Measurements from ENCODE around the gene TRRAP. TPM values are rescaled to one million over a fixed set of nuclear protein-coding genes. Genes with fewer than 3 reads are reported as not detected.
A peak's percentile ranks its signal among the peaks of the same experiment; 100 is the strongest.

The TRRAP gene
- total and polyA plus RNA-seq, 7 experiments from 2014 or later: 3.2 to 72.3 (median 63.6) TPM

DNA sequence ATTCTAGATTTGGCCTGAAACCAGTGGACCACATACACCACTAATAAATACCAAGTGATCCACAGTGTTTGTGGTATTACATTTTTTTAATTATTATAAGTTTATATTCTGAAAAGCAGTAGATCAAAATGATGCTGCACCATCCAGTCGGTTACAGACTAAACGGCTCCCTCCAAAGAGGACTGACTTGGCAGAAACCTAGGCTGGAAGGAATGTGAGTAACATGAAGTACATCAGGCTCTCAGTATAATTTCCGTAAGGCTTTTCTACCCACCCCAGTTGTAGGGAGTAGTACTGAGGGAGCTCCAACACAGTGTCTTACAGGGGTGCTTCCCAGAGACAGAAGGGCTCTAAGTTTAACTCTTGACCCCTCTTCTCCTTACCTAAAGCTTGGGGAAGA, 119.5 kb downstream of the TRRAP start:
- POLR2A ChIA-PET: no interaction called here
- peaks cover 0 to 90% (median 18%) of the 10 kb centered on the region in 3 experiments for H3K36me3 ChIP-seq (ENCODE audit: control insufficient read depth in 2 of 3, insufficient read depth in 3 of 3, low read length in 3 of 3)
- CTCF ChIA-PET: no interaction called here
- ATAC-seq: no peak
- Mint-ChIP-seq H3K4me3 (no peak overlapping the region), H3K27me3 (no peaks in the 10 kb centered on the region), H3K27ac (no peak overlapping the region), H3K9me3 (no peaks in the 10 kb centered on the region), H3K4me1 (peaks cover 0 to 7% (median 4%) of the 10 kb centered on the region in 7 donors), H3K36me3 (peaks cover 17 to 43% (median 19%) of the 10 kb centered on the region in 5 donors)
- no peaks in the 10 kb centered on the region for H3K4me1 ChIP-seq (ENCODE audit: control insufficient read depth in 2 of 2, insufficient read depth in 2 of 2, low read length in 2 of 2)
- no peaks in the 10 kb centered on the region for H3K27me3 ChIP-seq (ENCODE audit: control insufficient read depth in 2 of 2, insufficient read depth in 2 of 2, low read length in 2 of 2)
- no peak overlapping the region for H3K4me3 ChIP-seq (ENCODE audit: low read length)
- H3K27ac ChIP-seq (ENCODE audit: low read depth, low read length): no peak overlapping the region
- intact Hi-C loops (cut with micrococcal nuclease): no loop called here
- no peaks in the 10 kb centered on the region for H3K9me3 ChIP-seq (ENCODE audit: control insufficient read depth in 2 of 3, low read length in 3 of 3)
- no peak for DNase-seq

GRCh38 chr7:98998821-98999725, 120.7 kb downstream of the TRRAP start:
- Mint-ChIP-seq H3K36me3 (peaks cover 17 to 40% (median 19%) of the 10 kb centered on the region in 5 donors), H3K9me3 (no peaks in the 10 kb centered on the region), H3K27me3 (no peaks in the 10 kb centered on the region), H3K4me1 (peaks cover 0 to 7% (median 4%) of the 10 kb centered on the region in 7 donors), H3K27ac (peak overlapping the region in 3 of 9 donors; percentile 32 to 51 (median 43)), H3K4me3 (no peak overlapping the region)
- no peaks in the 10 kb centered on the region for H3K9me3 ChIP-seq (ENCODE audit: control insufficient read depth in 2 of 3, low read length in 3 of 3)
- no peak overlapping the region for H3K27ac ChIP-seq (ENCODE audit: low read depth, low read length)
- ChIA-PET CTCF (interaction anchor here (0.5 kb wide), 1 partner anchor 335 kb away, joined by 4 read pairs; no protein-coding TSS in a partner anchor), POLR2A (no interaction called here)
- no peak overlapping the region for H3K4me3 ChIP-seq (ENCODE audit: low read length)
- ATAC-seq (no peak), DNase-seq (no peak)
- intact Hi-C loops (cut with micrococcal nuclease): no loop called here
- no peaks in the 10 kb centered on the region for H3K4me1 ChIP-seq (ENCODE audit: control insufficient read depth in 2 of 2, insufficient read depth in 2 of 2, low read length in 2 of 2)
- no peaks in the 10 kb centered on the region for H3K27me3 ChIP-seq (ENCODE audit: control insufficient read depth in 2 of 2, insufficient read depth in 2 of 2, low read length in 2 of 2)
- peaks cover under 1 to 90% (median 10%) of the 10 kb centered on the region in 3 experiments for H3K36me3 ChIP-seq (ENCODE audit: control insufficient read depth in 2 of 3, insufficient read depth in 3 of 3, low read length in 3 of 3)

DNA sequence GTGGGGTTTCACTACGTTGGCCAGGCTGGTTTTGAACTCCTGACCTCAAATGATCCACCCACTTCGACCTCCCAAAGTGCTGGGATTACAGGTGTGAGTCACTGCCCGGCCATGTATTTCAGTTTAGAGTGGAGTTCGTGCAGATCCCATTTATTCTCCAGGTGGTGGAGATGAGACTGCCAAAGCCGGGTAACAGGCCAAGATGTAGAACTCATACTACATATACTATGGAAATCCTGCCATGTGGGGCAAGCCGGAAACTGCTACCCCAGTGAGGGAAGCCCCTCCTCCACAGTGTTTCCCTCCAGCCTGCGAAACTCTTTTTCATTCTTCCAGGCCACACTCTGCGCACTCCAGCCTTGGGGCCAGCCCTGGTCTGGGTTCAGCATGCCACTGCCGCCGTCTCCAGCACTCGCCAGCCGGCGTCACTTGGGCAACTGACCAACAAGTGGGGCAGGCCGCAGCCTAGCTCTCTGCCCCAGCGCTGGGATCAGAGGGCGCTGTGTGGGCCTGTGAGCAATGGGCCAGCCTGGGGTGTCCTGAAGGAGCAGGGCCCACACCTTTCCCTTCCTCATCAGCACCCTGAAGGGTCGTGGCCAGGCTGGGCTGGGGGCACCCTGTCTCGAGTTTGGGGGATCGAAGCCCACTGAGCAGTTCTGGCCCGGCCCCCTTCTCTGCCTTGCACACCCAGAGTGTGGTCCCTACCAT, 122.0 kb downstream of the TRRAP start:
- no peak overlapping the region for H3K4me3 Mint-ChIP-seq
- no peak for ATAC-seq
- H3K27ac Mint-ChIP-seq: peak overlapping the region in 1 of 9 donors; percentile 7
- Histone ChIP-seq H3K27ac (ENCODE audit: low read depth, low read length) (no peak overlapping the region), H3K36me3 (ENCODE audit: control insufficient read depth in 2 of 3, insufficient read depth in 3 of 3, low read length in 3 of 3) (peaks cover 7 to 90% (median 15%) of the 10 kb centered on the region in 3 experiments), H3K4me1 (ENCODE audit: control insufficient read depth in 2 of 2, insufficient read depth in 2 of 2, low read length in 2 of 2) (no peaks in the 10 kb centered on the region), H3K4me3 (ENCODE audit: low read length) (no peak overlapping the region), H3K9me3 (ENCODE audit: control insufficient read depth in 2 of 3, low read length in 3 of 3) (no peaks in the 10 kb centered on the region), H3K27me3 (ENCODE audit: control insufficient read depth in 2 of 2, insufficient read depth in 2 of 2, low read length in 2 of 2) (no peaks in the 10 kb centered on the region)
- intact Hi-C loops (cut with micrococcal nuclease): no loop called here
- CTCF ChIA-PET: no interaction called here
- H3K36me3 Mint-ChIP-seq: peaks cover 18 to 50% (median 21%) of the 10 kb centered on the region in 5 donors
- peaks cover 0 to 7% (median 4%) of the 10 kb centered on the region in 7 donors for H3K4me1 Mint-ChIP-seq
- no peaks in the 10 kb centered on the region for H3K9me3 Mint-ChIP-seq
- POLR2A ChIA-PET: no interaction called here
- H3K27me3 Mint-ChIP-seq: no peaks in the 10 kb centered on the region
- DNase-seq: no peak

GRCh38 chr7:99000904-99001465, 122.7 kb downstream of the TRRAP start:
- H3K9me3 ChIP-seq (ENCODE audit: control insufficient read depth in 2 of 3, low read length in 3 of 3): no peaks in the 10 kb centered on the region
- ChIA-PET CTCF (no interaction called here), POLR2A (no interaction called here)
- H3K27me3 ChIP-seq (ENCODE audit: control insufficient read depth in 2 of 2, insufficient read depth in 2 of 2, low read length in 2 of 2): no peaks in the 10 kb centered on the region
- no peaks in the 10 kb centered on the region for H3K4me1 ChIP-seq (ENCODE audit: control insufficient read depth in 2 of 2, insufficient read depth in 2 of 2, low read length in 2 of 2)
- no peak overlapping the region for H3K4me3 Mint-ChIP-seq
- no peak for ATAC-seq
- DNase-seq: no peak
- H3K27me3 Mint-ChIP-seq: no peaks in the 10 kb centered on the region
- intact Hi-C loops (cut with micrococcal nuclease): no loop called here
- H3K27ac Mint-ChIP-seq: peak overlapping the region in 4 of 9 donors; percentile 5 to 47 (median 20)
- H3K4me1 Mint-ChIP-seq: peaks cover 0 to 5% (median 0%) of the 10 kb centered on the region in 7 donors
- peaks cover 12 to 51% (median 23%) of the 10 kb centered on the region in 5 donors for H3K36me3 Mint-ChIP-seq
- H3K36me3 ChIP-seq (ENCODE audit: control insufficient read depth in 2 of 3, insufficient read depth in 3 of 3, low read length in 3 of 3): peaks cover 7 to 90% (median 18%) of the 10 kb centered on the region in 3 experiments
- no peaks in the 10 kb centered on the region for H3K9me3 Mint-ChIP-seq
- no peak overlapping the region for H3K27ac ChIP-seq (ENCODE audit: low read depth, low read length)
- H3K4me3 ChIP-seq (ENCODE audit: low read length): no peak overlapping the region

- H3K36me3 ChIP-seq (ENCODE audit: control insufficient read depth in 2 of 3, insufficient read depth in 3 of 3, low read length in 3 of 3): peaks cover 11 to 90% (median 18%) of the 10 kb centered on the region in 3 experiments
- Mint-ChIP-seq H3K27ac (peak overlapping the region in 2 of 9 donors; percentile 7 to 47), H3K4me1 (peaks cover 0 to 5% (median 0%) of the 10 kb centered on the region in 7 donors), H3K9me3 (no peaks in the 10 kb centered on the region), H3K4me3 (no peak overlapping the region), H3K36me3 (peaks cover 10 to 53% (median 29%) of the 10 kb centered on the region in 5 donors), H3K27me3 (no peaks in the 10 kb centered on the region)
- no peak overlapping the region for H3K27ac ChIP-seq (ENCODE audit: low read depth, low read length)
- H3K27me3 ChIP-seq (ENCODE audit: control insufficient read depth in 2 of 2, insufficient read depth in 2 of 2, low read length in 2 of 2): no peaks in the 10 kb centered on the region
- POLR2A ChIA-PET: no interaction called here
- CTCF ChIA-PET: no interaction called here
- ATAC-seq (no peak), DNase-seq (no peak)
- intact Hi-C loops (cut with micrococcal nuclease): no loop called here
- no peaks in the 10 kb centered on the region for H3K9me3 ChIP-seq (ENCODE audit: control insufficient read depth in 2 of 3, low read length in 3 of 3)
- no peaks in the 10 kb centered on the region for H3K4me1 ChIP-seq (ENCODE audit: control insufficient read depth in 2 of 2, insufficient read depth in 2 of 2, low read length in 2 of 2)
- no peak overlapping the region for H3K4me3 ChIP-seq (ENCODE audit: low read length)
Observed at GRCh38 chr7:99001482-99002147, 123.3 kb downstream of the TRRAP start.

- no peaks in the 10 kb centered on the region for H3K27me3 Mint-ChIP-seq
- H3K27ac Mint-ChIP-seq: no peak overlapping the region
- H3K4me1 ChIP-seq (ENCODE audit: control insufficient read depth in 2 of 2, insufficient read depth in 2 of 2, low read length in 2 of 2): no peaks in the 10 kb centered on the region
- H3K36me3 Mint-ChIP-seq: peaks cover 10 to 56% (median 29%) of the 10 kb centered on the region in 5 donors
- DNase-seq (no peak), ATAC-seq (no peak)
- CTCF ChIA-PET: no interaction called here
- no peak overlapping the region for H3K27ac ChIP-seq (ENCODE audit: low read depth, low read length)
- no peaks in the 10 kb centered on the region for H3K9me3 Mint-ChIP-seq
- intact Hi-C loops (cut with micrococcal nuclease): no loop called here
- H3K4me1 Mint-ChIP-seq: peaks cover 0 to 5% (median 0%) of the 10 kb centered on the region in 7 donors
- POLR2A ChIA-PET: no interaction called here
- H3K36me3 ChIP-seq (ENCODE audit: control insufficient read depth in 2 of 3, insufficient read depth in 3 of 3, low read length in 3 of 3): peaks cover 16 to 92% (median 18%) of the 10 kb centered on the region in 3 experiments
- H3K4me3 ChIP-seq (ENCODE audit: low read length): no peak overlapping the region
- no peaks in the 10 kb centered on the region for H3K9me3 ChIP-seq (ENCODE audit: control insufficient read depth in 2 of 3, low read length in 3 of 3)
- H3K27me3 ChIP-seq (ENCODE audit: control insufficient read depth in 2 of 2, insufficient read depth in 2 of 2, low read length in 2 of 2): no peaks in the 10 kb centered on the region
- H3K4me3 Mint-ChIP-seq: no peak overlapping the region
Observed at GRCh38 chr7:99002148-99002826, 124.0 kb downstream of the TRRAP start.

Measured in naive thymus-derived CD4-positive, alpha-beta T cell (primary cell).